ENCODE measurements around the gene TSG101. TPM values are rescaled to one million over a fixed set of nuclear protein-coding genes. Genes with fewer than 3 reads are reported as not detected.

TSG101 gene
- total RNA-seq, 1 donor from 2014 or later, result 47.4 TPM

DNA sequence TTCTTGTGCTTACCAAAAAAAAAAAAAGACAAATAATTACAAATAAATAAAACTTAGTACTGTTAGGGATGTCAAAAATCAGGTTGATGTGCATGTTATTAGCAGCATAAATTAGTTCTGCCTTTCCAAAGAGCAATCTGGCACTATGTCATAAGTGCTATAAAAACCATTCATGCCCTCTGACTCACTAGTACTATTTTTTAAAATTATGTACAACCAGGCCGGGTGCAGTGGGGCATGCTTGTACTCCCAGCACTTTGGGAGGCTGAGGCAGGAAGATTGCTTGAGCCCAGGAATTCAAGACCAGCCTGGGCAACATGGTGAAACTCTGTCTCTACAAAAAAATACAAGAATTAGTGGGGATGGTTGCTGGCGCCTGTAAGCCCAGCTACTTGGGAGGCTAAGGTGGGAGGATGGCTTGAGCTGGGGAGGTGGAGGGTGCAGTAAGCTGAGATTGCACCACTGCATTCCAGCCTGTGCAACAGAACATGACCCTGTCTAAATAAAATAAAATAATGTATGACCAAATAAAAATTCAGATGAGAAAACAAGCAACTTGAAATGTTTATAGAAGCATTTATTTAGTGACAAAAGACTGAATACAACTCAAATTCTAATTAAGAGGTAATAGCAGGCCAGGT, 36.5 kb upstream of the TSG101 start:
- DNase-seq (ENCODE audit: low spot score), result no peak
- Mint-ChIP-seq H3K4me1 (ENCODE audit: unreplicated experiment) (no peaks in the 10 kb centered on the region), H3K27ac (ENCODE audit: unreplicated experiment) (no peak overlapping the region), H3K4me3 (ENCODE audit: unreplicated experiment) (no peak overlapping the region), H3K27me3 (ENCODE audit: unreplicated experiment) (peaks cover 2% of the 10 kb centered on the region), H3K9me3 (ENCODE audit: unreplicated experiment) (no peaks in the 10 kb centered on the region), H3K36me3 (ENCODE audit: low read depth, unreplicated experiment) (no peaks in the 10 kb centered on the region)
- TF ChIP-seq, protein P1, sequence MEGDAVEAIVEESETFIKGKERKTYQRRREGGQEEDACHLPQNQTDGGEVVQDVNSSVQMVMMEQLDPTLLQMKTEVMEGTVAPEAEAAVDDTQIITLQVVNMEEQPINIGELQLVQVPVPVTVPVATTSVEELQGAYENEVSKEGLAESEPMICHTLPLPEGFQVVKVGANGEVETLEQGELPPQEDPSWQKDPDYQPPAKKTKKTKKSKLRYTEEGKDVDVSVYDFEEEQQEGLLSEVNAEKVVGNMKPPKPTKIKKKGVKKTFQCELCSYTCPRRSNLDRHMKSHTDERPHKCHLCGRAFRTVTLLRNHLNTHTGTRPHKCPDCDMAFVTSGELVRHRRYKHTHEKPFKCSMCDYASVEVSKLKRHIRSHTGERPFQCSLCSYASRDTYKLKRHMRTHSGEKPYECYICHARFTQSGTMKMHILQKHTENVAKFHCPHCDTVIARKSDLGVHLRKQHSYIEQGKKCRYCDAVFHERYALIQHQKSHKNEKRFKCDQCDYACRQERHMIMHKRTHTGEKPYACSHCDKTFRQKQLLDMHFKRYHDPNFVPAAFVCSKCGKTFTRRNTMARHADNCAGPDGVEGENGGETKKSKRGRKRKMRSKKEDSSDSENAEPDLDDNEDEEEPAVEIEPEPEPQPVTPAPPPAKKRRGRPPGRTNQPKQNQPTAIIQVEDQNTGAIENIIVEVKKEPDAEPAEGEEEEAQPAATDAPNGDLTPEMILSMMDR (IDR thresholded peaks at IDR 0.05; ENCODE audit: unreplicated experiment), result no peak

DNA sequence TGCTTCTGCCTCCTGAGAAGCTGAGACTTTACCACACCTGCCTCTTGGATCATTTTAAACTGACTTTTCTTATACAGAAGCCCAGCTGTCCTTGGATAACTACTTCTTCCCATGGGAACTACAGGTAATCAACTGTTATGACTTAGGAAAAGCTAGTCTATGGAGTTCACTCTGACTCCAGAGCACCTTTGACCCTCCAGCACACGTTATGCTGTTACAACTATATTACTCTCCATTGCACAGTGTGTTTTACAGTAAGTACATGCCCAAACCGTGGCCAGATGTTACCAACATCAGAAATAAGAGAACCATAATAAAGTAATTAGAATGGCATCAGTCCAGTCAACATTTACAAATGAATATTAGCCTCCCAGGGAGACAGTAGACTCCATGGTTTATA, 21.3 kb upstream of the TSG101 start:
- TF ChIP-seq, protein P1 (IDR thresholded peaks at IDR 0.05; ENCODE audit: unreplicated experiment), result no peak
- no peak overlapping the region for H3K4me3 Mint-ChIP-seq (ENCODE audit: unreplicated experiment)
- no peaks in the 10 kb centered on the region for H3K27me3 Mint-ChIP-seq (ENCODE audit: unreplicated experiment)
- no peak for DNase-seq (ENCODE audit: low spot score)
- peaks cover 7% of the 10 kb centered on the region for H3K4me1 Mint-ChIP-seq (ENCODE audit: unreplicated experiment)
- H3K36me3 Mint-ChIP-seq (ENCODE audit: low read depth, unreplicated experiment), result no peaks in the 10 kb centered on the region
- H3K9me3 Mint-ChIP-seq (ENCODE audit: unreplicated experiment), result no peaks in the 10 kb centered on the region
- H3K27ac Mint-ChIP-seq (ENCODE audit: unreplicated experiment), result no peak overlapping the region

DNA sequence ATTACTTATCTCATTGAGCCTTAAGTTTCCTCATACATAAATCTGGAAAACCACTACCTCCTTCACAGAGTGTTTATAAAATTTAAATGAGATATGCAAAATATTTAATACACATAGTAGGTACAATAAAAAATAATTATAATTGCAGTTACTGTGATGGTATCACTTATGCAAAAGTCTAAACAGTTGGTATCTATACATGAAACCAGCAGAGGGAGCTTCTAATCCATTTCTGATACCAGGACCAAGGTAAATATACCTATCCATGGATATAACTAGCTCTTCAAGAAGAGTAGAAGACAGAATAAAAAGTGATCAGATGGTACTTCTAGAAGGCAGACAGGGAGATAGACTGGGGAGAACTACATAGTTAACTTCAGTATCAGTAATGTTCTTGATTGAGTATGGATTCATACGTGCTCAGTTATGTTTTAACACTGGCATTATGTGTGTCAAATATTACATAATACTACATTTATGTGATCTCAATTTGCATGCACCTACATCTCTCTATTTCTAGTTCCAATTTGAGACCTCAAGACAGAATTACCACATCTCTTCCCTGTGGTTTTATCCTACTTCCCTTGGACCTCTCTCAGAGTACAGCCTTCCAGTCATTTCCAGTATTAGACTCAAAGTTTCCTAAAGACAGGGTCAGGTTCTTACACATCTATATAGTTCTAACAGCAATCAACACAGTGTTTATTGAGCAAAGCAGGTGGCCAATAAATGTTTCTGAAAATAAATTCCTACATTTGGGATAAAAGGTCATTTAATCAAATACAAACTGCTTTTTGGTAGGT, 13.7 kb upstream of the TSG101 start:
- Mint-ChIP-seq H3K27ac (ENCODE audit: unreplicated experiment) (no peak overlapping the region), H3K9me3 (ENCODE audit: unreplicated experiment) (no peaks in the 10 kb centered on the region), H3K27me3 (ENCODE audit: unreplicated experiment) (no peaks in the 10 kb centered on the region), H3K4me1 (ENCODE audit: unreplicated experiment) (peaks cover 10% of the 10 kb centered on the region), H3K36me3 (ENCODE audit: low read depth, unreplicated experiment) (peaks cover 5% of the 10 kb centered on the region), H3K4me3 (ENCODE audit: unreplicated experiment) (no peak overlapping the region)
- TF ChIP-seq, protein P1 (IDR thresholded peaks at IDR 0.05; ENCODE audit: unreplicated experiment), result no peak
- DNase-seq (ENCODE audit: low spot score), result no peak

DNA sequence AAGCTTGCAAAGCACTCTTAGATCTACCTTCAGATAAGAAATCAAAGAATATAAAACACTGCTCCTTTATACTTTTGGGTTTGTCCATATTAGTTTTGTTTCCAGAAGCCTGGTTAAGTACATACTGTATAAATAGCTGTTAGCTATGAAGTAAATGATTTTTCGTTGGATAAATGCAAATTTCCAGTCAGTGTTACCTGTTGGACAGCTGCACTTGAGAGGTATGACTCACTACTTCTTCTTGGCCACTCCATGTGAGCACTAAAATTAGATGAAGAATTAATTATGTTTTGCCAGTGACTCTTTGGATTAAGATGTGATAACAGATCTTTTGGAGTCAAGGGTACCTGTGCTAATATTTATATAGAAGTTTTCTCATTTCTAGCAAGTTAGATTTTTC, 9.5 kb upstream of the TSG101 start:
- Mint-ChIP-seq H3K4me1 (ENCODE audit: unreplicated experiment) (peaks cover 3% of the 10 kb centered on the region), H3K36me3 (ENCODE audit: low read depth, unreplicated experiment) (no peaks in the 10 kb centered on the region), H3K27ac (ENCODE audit: unreplicated experiment) (no peak overlapping the region)

More for the DNA sequence above, 9.5 kb upstream of the TSG101 start:
- TF ChIP-seq, protein P1 (IDR thresholded peaks at IDR 0.05; ENCODE audit: unreplicated experiment), result no peak
- H3K4me3 Mint-ChIP-seq (ENCODE audit: unreplicated experiment), result no peak overlapping the region
- H3K9me3 Mint-ChIP-seq (ENCODE audit: unreplicated experiment), result no peaks in the 10 kb centered on the region
- no peaks in the 10 kb centered on the region for H3K27me3 Mint-ChIP-seq (ENCODE audit: unreplicated experiment)
- no peak for DNase-seq (ENCODE audit: low spot score)

Data from endothelial cell (in vitro differentiated cells).